Right lobe of liver (tissue), 4 donors: ENCODE results near the gene ZP1.

ENCODE experiments used
- POLR2A ChIP-seq: fragments of 450-650 bp; IDR thresholded peaks from one replicate; pipeline ENCODE4 v1.6.1; 2017; ENCODE audit warnings: antibody characterized with exemption, mild to moderate bottlenecking
- TF ChIP-seq, protein P1 (sequence below), 4 donors: fragments of 200-600 bp in 3 of 4; fragments of 450-650 bp in 1 of 4; IDR thresholded peaks; one replicate each; pipeline versions ENCODE4 v1.5.1 to v1.8.0; 2016 to 2022; ENCODE audit warnings: antibody characterized with exemption in 4 of 4, mild to moderate bottlenecking in 2 of 4
- donor health status: DM: no; HTN: no; CAD: no.
- donor health status: DM: no; HTN: no; CAD: no.
- donor health status: DM: no; HTN: yes; CAD: no.

DNA sequence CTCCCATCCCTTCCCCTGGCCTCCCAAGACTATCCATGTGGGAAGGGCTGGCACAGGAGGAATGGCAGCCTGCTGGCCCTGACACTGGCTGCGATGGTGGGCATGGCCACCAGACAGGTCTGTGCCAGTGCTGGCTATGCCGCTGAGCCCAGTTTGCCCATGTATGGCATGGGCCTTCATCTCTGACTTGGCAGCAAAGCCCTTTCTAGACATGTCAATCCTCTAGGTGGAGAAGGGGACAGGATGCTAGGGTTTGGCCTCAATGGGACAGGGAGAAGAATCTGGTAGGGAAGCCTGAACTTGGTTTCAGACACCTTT is 8.8 kb downstream of the ZP1 start:
- TF ChIP-seq, protein P1, sequence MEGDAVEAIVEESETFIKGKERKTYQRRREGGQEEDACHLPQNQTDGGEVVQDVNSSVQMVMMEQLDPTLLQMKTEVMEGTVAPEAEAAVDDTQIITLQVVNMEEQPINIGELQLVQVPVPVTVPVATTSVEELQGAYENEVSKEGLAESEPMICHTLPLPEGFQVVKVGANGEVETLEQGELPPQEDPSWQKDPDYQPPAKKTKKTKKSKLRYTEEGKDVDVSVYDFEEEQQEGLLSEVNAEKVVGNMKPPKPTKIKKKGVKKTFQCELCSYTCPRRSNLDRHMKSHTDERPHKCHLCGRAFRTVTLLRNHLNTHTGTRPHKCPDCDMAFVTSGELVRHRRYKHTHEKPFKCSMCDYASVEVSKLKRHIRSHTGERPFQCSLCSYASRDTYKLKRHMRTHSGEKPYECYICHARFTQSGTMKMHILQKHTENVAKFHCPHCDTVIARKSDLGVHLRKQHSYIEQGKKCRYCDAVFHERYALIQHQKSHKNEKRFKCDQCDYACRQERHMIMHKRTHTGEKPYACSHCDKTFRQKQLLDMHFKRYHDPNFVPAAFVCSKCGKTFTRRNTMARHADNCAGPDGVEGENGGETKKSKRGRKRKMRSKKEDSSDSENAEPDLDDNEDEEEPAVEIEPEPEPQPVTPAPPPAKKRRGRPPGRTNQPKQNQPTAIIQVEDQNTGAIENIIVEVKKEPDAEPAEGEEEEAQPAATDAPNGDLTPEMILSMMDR (IDR thresholded peaks at IDR 0.05): no peak
- no peak for TF ChIP-seq POLR2A
